GM23248 (cell line): ENCODE results near the gene BAIAP2. TPM values are rescaled to one million over a fixed set of nuclear protein-coding genes. Genes with fewer than 3 reads are reported as not detected.

Experiments
- DNase-seq: peaks from one replicate; pipeline ENCODE4 v3.0.0-alpha.2; 2015
- H2AFZ ChIP-seq: fragments of 200-600 bp; sonication (generic); 2 replicates; pipeline ENCODE4 v1.6.1; 2016; ENCODE audit warnings: antibody characterized with exemption
- H3F3A ChIP-seq: fragments of 200-600 bp; sonication (generic); 2 replicates; pipeline ENCODE4 v1.6.1; 2016; ENCODE audit warnings: mild to moderate bottlenecking, antibody characterized with exemption, mixed run types; ENCODE audit not compliant: insufficient read depth
- H3K27ac ChIP-seq: fragments of 200-600 bp; sonication (generic); 2 replicates; pipeline ENCODE4 v1.5.1; 2016; ENCODE audit warnings: mild to moderate bottlenecking
- H3K27me3 ChIP-seq: fragments of 200-600 bp; sonication (generic); replicated peaks from 2 replicates; pipeline ENCODE4 v1.6.1; 2016; ENCODE audit warnings: mild to moderate bottlenecking; ENCODE audit not compliant: insufficient read depth
- H3K36me3 ChIP-seq: fragments of 200-600 bp; sonication (generic); 2 replicates; pipeline ENCODE4 v1.6.1; 2016; ENCODE audit warnings: low read depth, mild to moderate bottlenecking
- H3K4me1 ChIP-seq: fragments of 200-600 bp; sonication (generic); 2 replicates; pipeline ENCODE4 v1.6.1; 2016; ENCODE audit warnings: mild to moderate bottlenecking; ENCODE audit not compliant: insufficient read depth
- H3K4me2 ChIP-seq: fragments of 200-600 bp; sonication (generic); one replicate; pipeline ENCODE4 v1.6.1; 2016; ENCODE audit warnings: mild to moderate bottlenecking; ENCODE audit not compliant: unreplicated experiment
- H3K4me3 ChIP-seq: fragments of 200-600 bp; sonication (generic); 2 replicates; pipeline ENCODE4 v1.5.1; 2016; ENCODE audit warnings: mild to moderate bottlenecking
- H3K79me2 ChIP-seq: fragments of 200-600 bp; sonication (generic); 2 replicates; pipeline ENCODE4 v1.6.1; 2016; ENCODE audit warnings: mild to moderate bottlenecking; ENCODE audit not compliant: insufficient read depth
- H3K9ac ChIP-seq: fragments of 200-600 bp; sonication (generic); 2 replicates; pipeline ENCODE4 v1.6.1; 2016; ENCODE audit warnings: mild to moderate bottlenecking
- H3K9me2 ChIP-seq: fragments of 200-600 bp; sonication (generic); 2 replicates; pipeline ENCODE4 v1.6.1; 2016; ENCODE audit warnings: mixed run types, mild to moderate bottlenecking, moderate library complexity; ENCODE audit not compliant: insufficient read depth
- H3K9me3 ChIP-seq: fragments of 200-600 bp; sonication (generic); one replicate; pipeline ENCODE4 v1.6.1; 2017; ENCODE audit warnings: low read depth
- H4K20me1 ChIP-seq: fragments of 200-600 bp; sonication (generic); 2 replicates; pipeline ENCODE4 v1.6.0; 2016; ENCODE audit not compliant: insufficient read depth
- EZH2 ChIP-seq: fragments of 200-600 bp; sonication (generic); IDR thresholded peaks from 2 replicates; pipeline ENCODE4 v1.6.1; 2018; ENCODE audit warnings: antibody characterized with exemption, mild to moderate bottlenecking; ENCODE audit not compliant: insufficient read depth, poor library complexity, severe bottlenecking
- EZH2phosphoT487 ChIP-seq: fragments of 200-600 bp; sonication (generic); IDR thresholded peaks from 2 replicates; pipeline ENCODE4 v1.6.1; 2018; ENCODE audit warnings: antibody characterized with exemption, moderate library complexity, mild to moderate bottlenecking, low read depth; ENCODE audit not compliant: insufficient read depth
- WGBS, 2 experiments: methylation state at CpG; one replicate each; pipeline ENCODE4 v1.1.6; 2015 to 2017; ENCODE audit warnings: low lambda C conversion rate in 2 of 2, low coverage in 1 of 2; ENCODE audit errors: missing lambda C conversion rate in 2 of 2; 5-methylcytosine and 5-hydroxymethylcytosine counted together
- in situ Hi-C: fragments of 300-500 bp; cut with MboI; formaldehyde crosslinking; loops from 2 replicates; pipeline ENCODE4 v1.15.0; 2020
- polyA plus RNA-seq: library from polyadenylated mRNA; unstranded; fragments of >200 nt; fragmentation: Nextera tagmentation; extraction: Ambion mirVana; gene quantifications from 2 replicates; pipeline ENCODE4 v1.2.1, GENCODE V29; 2016
- total RNA-seq: library from RNA; depleted of rRNA; stranded (reverse); fragments of >200 nt; shearing (Covaris generic); gene quantifications from 2 replicates; pipeline ENCODE4 v1.2.3, GENCODE V29; 2014

BAIAP2 gene
- total and polyA plus RNA-seq, 2 experiments from 2014 or later, result 28.2 to 31.7 TPM

GRCh38 chr17:81161536-81161935 is 126.6 kb downstream of the BAIAP2 start:
- Histone ChIP-seq H3K9me3 (no peaks in the 10 kb centered on the region), H4K20me1 (no peaks in the 10 kb centered on the region), H3K27ac (no peak overlapping the region), H3K4me3 (no peak overlapping the region), H3F3A (no peaks in the 10 kb centered on the region), H2AFZ (no peak overlapping the region), H3K4me2 (no peak overlapping the region), H3K36me3 (no peaks in the 10 kb centered on the region), H3K9ac (no peak overlapping the region), H3K79me2 (no peaks in the 10 kb centered on the region), H3K4me1 (no peaks in the 10 kb centered on the region), H3K9me2 (no peaks in the 10 kb centered on the region), H3K27me3 (peaks cover under 1% of the 10 kb centered on the region; the same call in 1 of the 2 replicates)
- TF ChIP-seq EZH2phosphoT487 (no peak), EZH2 (no peak)
- WGBS, 2 experiments, result 84 to 85% methylated on average over 12 to 15 of the region's 15 CpGs
- in situ Hi-C loops, result no loop called here
- no peak for DNase-seq

DNA sequence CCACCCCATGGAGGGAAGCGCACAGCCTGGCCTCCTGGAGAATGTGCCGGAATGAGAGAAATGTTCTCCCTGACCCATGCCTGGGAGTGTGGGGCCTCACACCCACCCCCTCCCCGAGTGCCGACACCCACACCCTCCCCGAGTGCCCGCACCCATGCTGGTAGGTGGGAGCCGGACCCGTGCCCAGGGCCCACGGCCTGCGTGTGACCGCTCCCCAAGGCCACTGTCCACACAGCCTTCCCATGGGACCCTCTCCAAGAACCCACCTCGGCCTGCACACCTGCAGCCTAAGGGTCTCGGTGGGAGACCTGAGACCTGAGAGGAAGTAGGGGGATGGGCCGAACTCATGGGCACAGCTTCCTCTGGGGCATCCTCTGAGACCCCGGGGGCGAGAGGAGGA is 127.0 kb downstream of the BAIAP2 start:
- Histone ChIP-seq H3K9me3 (no peaks in the 10 kb centered on the region), H2AFZ (no peak overlapping the region), H3K9ac (no peak overlapping the region), H3K4me2 (no peak overlapping the region), H3K4me3 (no peak overlapping the region), H3K79me2 (no peaks in the 10 kb centered on the region), H3K36me3 (no peaks in the 10 kb centered on the region), H4K20me1 (no peaks in the 10 kb centered on the region), H3K4me1 (no peaks in the 10 kb centered on the region), H3F3A (no peaks in the 10 kb centered on the region), H3K27ac (no peak overlapping the region), H3K9me2 (no peaks in the 10 kb centered on the region), H3K27me3 (peaks cover 5% of the 10 kb centered on the region; the same call in 1 of the 2 replicates)
- DNase-seq, result no peak
- 51 to 55% methylated on average over 10 to 16 of the region's 16 CpGs for WGBS, 2 experiments
- TF ChIP-seq EZH2phosphoT487 (no peak), EZH2 (no peak)
- in situ Hi-C loops, result no loop called here

DNA sequence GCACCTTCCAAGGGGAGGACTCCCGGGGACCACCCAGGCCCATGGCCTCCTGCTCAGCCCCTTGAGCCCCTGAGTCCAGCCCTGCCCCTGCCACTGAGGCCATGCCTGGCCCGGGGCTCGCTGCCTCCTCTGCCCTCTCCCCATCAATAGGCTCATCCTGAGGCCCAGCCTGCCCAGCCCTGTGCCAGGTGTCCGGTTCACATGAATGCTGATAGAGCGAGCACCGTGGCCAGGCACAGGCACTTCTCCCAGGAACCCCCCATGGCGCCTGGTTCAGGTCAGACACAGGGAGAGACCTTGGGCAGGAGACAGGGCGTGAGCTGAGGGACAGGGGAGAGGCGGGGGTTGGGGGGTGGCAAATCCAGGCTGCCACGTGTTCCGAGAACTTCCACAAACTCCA is 127.5 kb downstream of the BAIAP2 start:
- Histone ChIP-seq H4K20me1 (no peaks in the 10 kb centered on the region), H3K9me3 (no peaks in the 10 kb centered on the region), H3K9ac (no peak overlapping the region), H3K9me2 (no peaks in the 10 kb centered on the region), H3K79me2 (no peaks in the 10 kb centered on the region), H2AFZ (no peak overlapping the region), H3K36me3 (no peaks in the 10 kb centered on the region), H3K27me3 (peaks cover 10% of the 10 kb centered on the region; the same call in 1 of the 2 replicates), H3K4me1 (no peaks in the 10 kb centered on the region), H3F3A (no peaks in the 10 kb centered on the region), H3K4me3 (no peak overlapping the region), H3K27ac (no peak overlapping the region), H3K4me2 (no peak overlapping the region)
- WGBS, 2 experiments, result 72 to 75% methylated on average over 10 of the region's 11 CpGs
- no peak for DNase-seq
- TF ChIP-seq EZH2phosphoT487 (no peak), EZH2 (no peak)
- in situ Hi-C loops, result no loop called here

DNA sequence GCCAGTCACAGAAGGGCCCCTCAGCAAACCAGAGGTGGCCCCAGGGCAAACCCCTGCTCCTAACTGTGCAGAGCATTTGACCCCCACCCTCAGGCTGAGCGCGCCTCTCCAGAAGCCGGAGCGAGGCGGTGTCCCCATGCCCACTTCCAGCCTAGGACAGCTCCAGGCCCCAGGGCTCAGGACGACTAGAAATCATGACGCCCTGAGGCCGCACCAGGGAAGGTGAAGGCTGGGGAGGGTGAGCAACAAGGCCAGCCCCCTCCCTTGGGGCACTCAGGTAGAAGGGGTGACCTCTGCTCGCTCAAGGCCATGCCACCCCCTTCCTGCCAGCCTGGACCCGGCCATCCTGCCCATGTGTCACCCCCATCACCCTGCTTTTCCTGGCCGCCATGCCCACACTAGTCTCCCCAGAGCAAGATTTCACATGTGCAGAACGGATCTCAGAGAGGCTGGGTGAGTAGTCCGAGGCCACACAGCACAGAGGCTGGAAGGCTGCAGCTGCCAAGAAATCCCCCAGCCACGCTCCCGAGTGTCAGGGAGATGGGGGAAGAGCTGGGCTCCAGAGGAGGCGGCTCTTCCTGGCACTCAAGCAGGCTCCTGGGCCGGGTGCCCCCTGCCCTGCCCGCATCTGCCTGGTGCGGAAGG is 128.2 kb downstream of the BAIAP2 start:
- no peak for DNase-seq
- Histone ChIP-seq H3K4me3 (no peak overlapping the region), H3K27ac (no peak overlapping the region), H3K9ac (no peak overlapping the region), H3K27me3 (peaks cover 10% of the 10 kb centered on the region; the same call in 1 of the 2 replicates), H4K20me1 (no peaks in the 10 kb centered on the region), H2AFZ (no peak overlapping the region), H3K79me2 (no peaks in the 10 kb centered on the region), H3K9me2 (no peaks in the 10 kb centered on the region), H3K36me3 (no peaks in the 10 kb centered on the region), H3K9me3 (no peaks in the 10 kb centered on the region), H3K4me2 (no peak overlapping the region), H3K4me1 (no peaks in the 10 kb centered on the region), H3F3A (no peaks in the 10 kb centered on the region)
- WGBS, 2 experiments, result 65 to 73% methylated on average over 17 to 18 of the region's 19 CpGs
- in situ Hi-C loops, result no loop called here
- no peak for TF ChIP-seq EZH2phosphoT487
- no peak for TF ChIP-seq EZH2
